HUES48 (cell line): ENCODE data around the gene STK32B.

Source experiments
- H3K27ac ChIP-seq: one replicate; pipeline ENCODE4 v1.7.0; 2013; ENCODE audit warnings: low read depth, low read length, inconsistent platforms
- H3K27me3 ChIP-seq: 2 replicates; pipeline ENCODE4 v1.6.1; 2013; ENCODE audit warnings: mild to moderate bottlenecking, low read length; ENCODE audit not compliant: control insufficient read depth, insufficient read depth
- H3K36me3 ChIP-seq: 2 replicates; pipeline ENCODE4 v1.6.1; 2013; ENCODE audit warnings: low read length; ENCODE audit not compliant: control insufficient read depth, insufficient read depth
- H3K4me1 ChIP-seq: 2 replicates; pipeline ENCODE4 v1.6.1; 2013; ENCODE audit warnings: mild to moderate bottlenecking, low read length; ENCODE audit not compliant: control insufficient read depth, insufficient read depth
- H3K4me3 ChIP-seq: 2 replicates; pipeline ENCODE4 v1.5.1; 2013; ENCODE audit warnings: mild to moderate bottlenecking, low read depth, low read length
- H3K9ac ChIP-seq: 2 replicates; pipeline ENCODE4 v1.6.1; 2013; ENCODE audit warnings: mild to moderate bottlenecking, low read depth, low read length, moderate library complexity
- H3K9me3 ChIP-seq: 2 replicates; pipeline ENCODE4 v1.6.1; 2013; ENCODE audit warnings: low read length; ENCODE audit not compliant: control insufficient read depth, insufficient read depth

STK32B gene

DNA sequence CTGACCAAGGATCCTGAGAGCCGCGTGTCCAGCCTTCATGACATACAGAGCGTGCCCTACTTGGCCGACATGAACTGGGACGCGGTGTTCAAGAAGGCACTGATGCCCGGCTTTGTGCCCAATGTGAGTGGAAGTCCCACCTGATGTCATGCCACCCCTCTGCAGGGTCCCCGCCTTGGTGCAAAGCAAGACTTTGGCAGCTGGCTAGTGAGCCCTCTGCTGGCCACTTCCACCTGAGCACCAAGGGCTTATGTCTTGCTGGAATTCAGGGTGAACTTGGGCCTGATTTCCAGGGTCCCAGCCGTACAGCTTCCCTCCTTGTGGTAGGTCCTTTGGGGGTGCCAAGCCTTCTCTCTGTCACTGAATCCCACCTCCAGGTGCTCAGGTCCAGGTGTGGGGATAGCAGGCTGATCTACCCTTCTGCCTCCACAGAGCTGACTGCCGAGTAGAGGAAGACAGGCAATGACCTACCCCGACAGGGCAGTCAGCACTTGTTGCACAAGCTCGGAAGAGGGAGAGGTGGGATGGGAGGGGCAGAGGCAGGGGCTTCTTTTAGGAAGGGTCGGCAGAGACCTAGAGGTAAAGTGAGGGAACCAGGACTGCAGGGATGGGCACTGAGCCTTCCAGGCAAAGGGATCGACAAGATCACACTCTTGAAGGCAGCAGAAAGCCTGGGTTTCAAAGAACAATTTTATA, 409.0 kb downstream of the STK32B start:
- no peaks in the 10 kb centered on the region for H3K27me3 ChIP-seq
- H3K4me1 ChIP-seq: no peaks in the 10 kb centered on the region
- no peaks in the 10 kb centered on the region for H3K9me3 ChIP-seq
- no peaks in the 10 kb centered on the region for H3K36me3 ChIP-seq
- no peak overlapping the region for H3K27ac ChIP-seq
- H3K9ac ChIP-seq: no peak overlapping the region
- H3K4me3 ChIP-seq: no peak overlapping the region

DNA sequence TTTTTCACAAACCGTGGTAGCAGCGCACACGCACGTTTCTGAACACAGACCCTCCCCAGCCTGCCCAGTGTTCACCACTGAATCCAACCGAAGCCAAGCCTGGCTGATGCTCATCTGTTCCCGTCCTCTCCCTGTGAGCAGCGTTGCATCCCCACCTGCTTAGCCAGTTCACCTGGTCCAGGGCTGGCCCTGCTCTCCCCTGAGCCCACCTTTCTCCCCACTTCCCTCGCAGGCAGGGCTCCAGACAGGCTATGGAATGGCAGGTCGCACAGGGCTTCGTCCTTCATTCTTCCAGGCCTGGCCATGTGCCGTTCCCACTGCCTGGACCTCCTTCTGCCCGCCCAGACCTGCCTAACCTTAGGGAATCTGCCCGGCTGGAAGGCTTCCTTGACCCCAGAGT, 410.2 kb downstream of the STK32B start:
- H3K9ac ChIP-seq: no peak overlapping the region
- H3K9me3 ChIP-seq: no peaks in the 10 kb centered on the region
- no peak overlapping the region for H3K4me3 ChIP-seq
- H3K36me3 ChIP-seq: no peaks in the 10 kb centered on the region
- no peaks in the 10 kb centered on the region for H3K4me1 ChIP-seq
- H3K27ac ChIP-seq: no peak overlapping the region
- no peaks in the 10 kb centered on the region for H3K27me3 ChIP-seq

GRCh38 chr4:5462254-5462835, 411.1 kb downstream of the STK32B start:
- H3K4me3 ChIP-seq: no peak overlapping the region
- no peaks in the 10 kb centered on the region for H3K27me3 ChIP-seq
- H3K36me3 ChIP-seq: no peaks in the 10 kb centered on the region
- no peaks in the 10 kb centered on the region for H3K4me1 ChIP-seq
- H3K9me3 ChIP-seq: no peaks in the 10 kb centered on the region
- no peak overlapping the region for H3K9ac ChIP-seq
- no peak overlapping the region for H3K27ac ChIP-seq

- H3K27me3 ChIP-seq: no peaks in the 10 kb centered on the region
- H3K9me3 ChIP-seq: no peaks in the 10 kb centered on the region
Observed at GRCh38 chr4:5462896-5463295, 411.6 kb downstream of the STK32B start.

GRCh38 chr4:5463361-5463760, 412.1 kb downstream of the STK32B start:
- Histone ChIP-seq H3K27me3 (no peaks in the 10 kb centered on the region), H3K9me3 (no peaks in the 10 kb centered on the region), H3K4me1 (no peaks in the 10 kb centered on the region), H3K9ac (no peak overlapping the region), H3K36me3 (no peaks in the 10 kb centered on the region), H3K4me3 (no peak overlapping the region), H3K27ac (no peak overlapping the region)

More at GRCh38 chr4:5462896-5463295, 411.6 kb downstream of the STK32B start:
- Histone ChIP-seq H3K36me3 (no peaks in the 10 kb centered on the region), H3K27ac (no peak overlapping the region), H3K4me1 (no peaks in the 10 kb centered on the region), H3K9ac (no peak overlapping the region), H3K4me3 (no peak overlapping the region)

DNA sequence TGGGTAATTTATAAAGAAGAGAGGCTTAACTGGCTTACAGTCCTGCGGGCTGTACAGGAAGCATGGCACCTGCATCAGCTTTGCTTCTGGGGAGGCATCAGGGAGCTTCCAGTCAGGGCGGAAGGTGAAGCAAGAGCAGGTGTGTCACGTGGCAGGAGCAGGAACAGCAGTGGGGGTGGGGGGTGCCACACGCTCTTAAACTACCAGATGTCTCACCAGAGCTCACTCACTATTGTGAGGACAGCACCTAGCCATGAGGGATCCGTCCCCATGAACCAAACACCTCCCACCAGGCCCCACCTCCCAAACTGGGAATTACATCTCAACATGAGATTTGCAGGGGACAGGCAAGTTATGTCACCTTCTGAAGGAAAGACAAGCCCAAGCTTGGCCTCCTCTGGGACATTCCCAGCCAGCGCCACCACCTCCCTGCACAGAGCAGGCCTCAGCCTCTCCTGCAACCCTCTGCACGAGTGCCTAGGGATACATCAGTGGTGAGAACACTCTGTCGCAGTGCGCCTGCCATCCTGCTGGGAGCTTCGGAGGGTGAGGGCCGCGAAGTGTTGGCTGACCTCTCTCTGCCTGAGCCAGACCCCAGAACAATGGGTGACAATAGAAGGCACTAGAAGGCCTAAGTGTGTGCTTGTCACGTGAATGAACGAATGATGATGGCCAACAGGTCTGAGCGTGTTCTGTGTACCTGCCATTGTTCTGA, 412.8 kb downstream of the STK32B start:
- Histone ChIP-seq H3K27me3 (no peaks in the 10 kb centered on the region), H3K36me3 (no peaks in the 10 kb centered on the region), H3K27ac (no peak overlapping the region), H3K4me1 (no peaks in the 10 kb centered on the region), H3K4me3 (no peak overlapping the region), H3K9ac (no peak overlapping the region), H3K9me3 (no peaks in the 10 kb centered on the region)

DNA sequence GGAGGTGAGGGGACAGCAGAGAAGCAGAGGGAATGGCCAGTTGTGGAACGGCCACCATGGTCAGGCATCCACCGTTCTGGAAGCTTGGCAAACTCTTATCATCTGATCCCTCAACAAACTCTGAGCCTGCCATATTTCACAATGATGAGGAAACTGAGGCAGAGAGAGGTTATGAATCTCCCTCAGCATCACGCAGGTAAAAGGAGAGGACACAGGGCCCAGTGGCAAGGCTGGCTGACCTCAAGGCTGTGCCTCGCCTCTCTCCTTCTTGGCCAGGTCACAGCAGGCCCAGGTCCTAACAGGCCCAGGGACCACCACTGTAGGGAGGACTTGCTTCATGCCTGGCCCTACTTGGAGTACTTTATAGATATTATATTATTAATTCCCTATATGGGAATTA, 414.2 kb downstream of the STK32B start:
- H3K4me3 ChIP-seq: no peak overlapping the region
- no peak overlapping the region for H3K27ac ChIP-seq
- H3K9me3 ChIP-seq: no peaks in the 10 kb centered on the region
- H3K36me3 ChIP-seq: no peaks in the 10 kb centered on the region
- H3K9ac ChIP-seq: no peak overlapping the region
- no peaks in the 10 kb centered on the region for H3K27me3 ChIP-seq
- no peaks in the 10 kb centered on the region for H3K4me1 ChIP-seq

- Histone ChIP-seq H3K4me3 (no peak overlapping the region), H3K27ac (no peak overlapping the region), H3K9ac (no peak overlapping the region), H3K4me1 (no peaks in the 10 kb centered on the region), H3K36me3 (no peaks in the 10 kb centered on the region), H3K27me3 (no peaks in the 10 kb centered on the region), H3K9me3 (no peaks in the 10 kb centered on the region)
Observed at GRCh38 chr4:5465956-5466355, 414.7 kb downstream of the STK32B start.

GRCh38 chr4:5467111-5467510, 415.8 kb downstream of the STK32B start:
- no peak overlapping the region for H3K9ac ChIP-seq
- no peaks in the 10 kb centered on the region for H3K4me1 ChIP-seq
- no peaks in the 10 kb centered on the region for H3K9me3 ChIP-seq

DNA sequence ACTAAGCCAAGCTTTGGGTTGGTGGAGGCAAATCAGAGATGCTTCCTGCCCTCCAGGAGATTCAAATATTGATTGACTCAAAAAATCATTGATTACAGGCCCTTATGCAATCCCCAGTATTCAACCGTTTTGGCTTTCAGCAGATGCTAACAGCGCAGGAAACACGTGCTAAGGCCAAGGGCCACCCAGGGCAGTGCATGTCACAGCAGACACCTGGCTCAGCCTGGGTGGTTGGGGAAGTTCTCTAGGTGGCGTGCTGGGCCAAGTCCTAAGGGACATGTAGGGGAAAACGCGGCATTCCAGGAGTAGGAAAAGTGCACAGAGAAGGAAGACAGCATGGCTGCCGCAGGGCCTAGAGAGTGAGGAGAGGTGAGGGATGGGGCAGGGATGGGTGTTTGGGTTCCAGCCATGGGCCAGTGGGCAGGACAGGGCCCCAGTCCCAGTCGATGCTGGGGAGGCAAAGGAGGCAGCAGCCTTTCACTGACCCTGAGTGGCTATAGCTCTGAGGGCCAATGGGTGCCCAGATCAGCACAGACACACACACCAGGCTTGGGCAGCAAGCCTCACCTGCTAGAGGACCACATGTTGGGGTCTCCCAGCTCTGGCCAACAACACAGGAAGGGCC, 418.0 kb downstream of the STK32B start:
- Histone ChIP-seq H3K36me3 (no peaks in the 10 kb centered on the region), H3K27me3 (no peaks in the 10 kb centered on the region), H3K4me3 (no peak overlapping the region), H3K4me1 (no peaks in the 10 kb centered on the region), H3K9ac (no peak overlapping the region), H3K27ac (no peak overlapping the region), H3K9me3 (no peaks in the 10 kb centered on the region)

More at GRCh38 chr4:5467111-5467510, 415.8 kb downstream of the STK32B start:
- Histone ChIP-seq H3K36me3 (no peaks in the 10 kb centered on the region), H3K4me3 (no peak overlapping the region), H3K27me3 (no peaks in the 10 kb centered on the region), H3K27ac (no peak overlapping the region)

- H3K9me3 ChIP-seq: no peaks in the 10 kb centered on the region
- H3K4me1 ChIP-seq: no peaks in the 10 kb centered on the region
- H3K36me3 ChIP-seq: no peaks in the 10 kb centered on the region
- H3K9ac ChIP-seq: no peak overlapping the region
- no peak overlapping the region for H3K27ac ChIP-seq
- no peaks in the 10 kb centered on the region for H3K27me3 ChIP-seq
- no peak overlapping the region for H3K4me3 ChIP-seq
Observed at GRCh38 chr4:5469861-5470260, 418.6 kb downstream of the STK32B start.
